Activated T-cell treated with anti-CD3 and anti-CD28 coated beads, Interleukin-2, amount 50 U/mL, for 4 hours (primary cell): ENCODE results near the gene FASN. TPM values are rescaled to one million over a fixed set of nuclear protein-coding genes. Genes with fewer than 3 reads are reported as not detected.

Experiments used
- ATAC-seq, 2 donors: fragments of 200-7000 bp; cut with Tn5 transposase; one replicate each; pipeline ENCODE4 v1.10.0; 2021
- DNase-seq: peaks from one replicate; pipeline ENCODE4 v3.0.0-alpha.2; 2020
- H3K27me3 Mint-ChIP-seq: one replicate; pipeline ENCODE4 v1.8.0; 2021; ENCODE audit warnings: low read depth, mixed read lengths
- H3K36me3 Mint-ChIP-seq: one replicate; pipeline ENCODE4 v1.8.0; 2022; ENCODE audit warnings: mixed read lengths; ENCODE audit not compliant: insufficient read depth
- H3K4me1 Mint-ChIP-seq: one replicate; pipeline ENCODE4 v1.8.0; 2021; ENCODE audit warnings: low read depth, mixed read lengths
- H3K4me3 Mint-ChIP-seq: one replicate; pipeline ENCODE4 v1.8.0; 2021; ENCODE audit warnings: mild to moderate bottlenecking, moderate library complexity, mixed read lengths
- H3K9me3 Mint-ChIP-seq: one replicate; pipeline ENCODE4 v1.8.0; 2021; ENCODE audit warnings: mixed read lengths
- total RNA-seq, 3 donors: library from RNA; stranded (reverse); gene quantifications; one replicate each; pipeline ENCODE4 v1.2.1, GENCODE V29; 2021

The FASN gene
- total RNA-seq, 3 donors from 2014 or later: 365 to 468 (median 403) TPM

DNA sequence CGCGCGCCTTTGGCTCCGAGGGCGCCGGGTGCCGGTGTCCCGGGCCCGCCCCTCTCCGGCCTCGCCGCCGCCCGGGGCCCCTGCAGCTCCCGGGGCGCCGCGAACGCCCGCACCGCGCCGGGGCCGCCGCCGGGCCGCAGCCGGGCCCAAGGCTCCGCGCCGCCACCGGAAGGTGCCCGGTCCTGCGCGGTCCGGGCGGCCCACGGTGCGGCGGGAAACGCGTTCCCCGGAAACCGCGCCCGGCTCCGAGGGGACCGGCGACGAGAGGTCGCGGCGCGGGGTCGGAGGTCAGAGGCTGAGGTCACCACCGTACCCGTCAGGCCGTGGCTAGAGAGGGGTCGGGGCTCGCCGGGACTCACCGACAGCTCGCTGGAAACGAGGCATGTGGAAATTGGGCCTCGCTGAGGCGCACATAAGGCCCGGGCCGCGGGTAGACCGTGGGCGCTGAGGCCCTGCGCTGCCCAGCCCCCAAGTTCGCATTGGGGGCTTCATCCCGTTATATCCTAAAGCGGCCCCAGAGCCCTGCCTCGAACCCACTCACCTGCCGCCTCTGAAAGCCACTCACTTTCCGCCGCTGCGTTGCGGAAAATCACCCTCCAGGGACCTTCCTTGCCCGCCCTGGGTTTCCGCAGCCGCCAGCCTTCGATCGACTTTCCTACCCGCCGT, 32.3 kb downstream of the FASN start, which contains the start of gene DUS1L:
Gene DUS1L, minus strand, starts transcription at position 167 of the 666 bp plus-strand sequence. CDS start 745 bp downstream, outside the sequence.
- H3K4me3 Mint-ChIP-seq: peak within 1 kb of the TSS; percentile 85
- peaks cover 13% of the 10 kb centered on the region for H3K4me1 Mint-ChIP-seq
- peak; percentile 70 for DNase-seq
- no peaks in the 10 kb centered on the region for H3K27me3 Mint-ChIP-seq
- peak; percentile 85 to 88 for ATAC-seq
- H3K36me3 Mint-ChIP-seq: no peaks in the 10 kb centered on the region
- H3K9me3 Mint-ChIP-seq: no peaks in the 10 kb centered on the region

DNA sequence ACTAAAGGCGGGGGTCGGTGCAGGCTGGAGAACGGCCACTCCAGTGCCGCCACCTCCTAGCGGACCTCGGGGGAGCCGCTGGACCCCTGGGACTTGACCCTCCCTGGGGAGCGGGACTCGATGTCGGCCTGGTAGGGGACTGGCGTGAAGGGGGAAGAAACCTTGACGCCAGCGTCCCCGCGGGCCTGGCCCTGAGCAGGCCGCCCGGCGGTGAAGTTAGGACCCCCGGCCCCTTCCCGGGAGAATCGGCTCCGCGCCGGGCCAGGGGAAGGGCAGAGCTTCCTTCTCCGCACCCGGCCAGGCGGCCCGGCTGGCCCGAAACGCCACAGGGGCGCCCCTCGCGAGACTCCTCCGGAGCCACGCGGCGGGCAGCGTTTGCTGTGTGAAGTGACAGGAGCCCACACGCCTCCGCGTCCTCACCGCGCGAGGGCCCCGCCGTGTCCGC, 32.8 kb downstream of the FASN start:
- Mint-ChIP-seq H3K9me3 (no peaks in the 10 kb centered on the region), H3K4me3 (peak overlapping the region; percentile 80), H3K36me3 (peaks cover 1% of the 10 kb centered on the region), H3K27me3 (no peaks in the 10 kb centered on the region), H3K4me1 (peaks cover 13% of the 10 kb centered on the region)
- DNase-seq: peak; percentile 37
- peak; percentile 65 to 69 for ATAC-seq

DNA sequence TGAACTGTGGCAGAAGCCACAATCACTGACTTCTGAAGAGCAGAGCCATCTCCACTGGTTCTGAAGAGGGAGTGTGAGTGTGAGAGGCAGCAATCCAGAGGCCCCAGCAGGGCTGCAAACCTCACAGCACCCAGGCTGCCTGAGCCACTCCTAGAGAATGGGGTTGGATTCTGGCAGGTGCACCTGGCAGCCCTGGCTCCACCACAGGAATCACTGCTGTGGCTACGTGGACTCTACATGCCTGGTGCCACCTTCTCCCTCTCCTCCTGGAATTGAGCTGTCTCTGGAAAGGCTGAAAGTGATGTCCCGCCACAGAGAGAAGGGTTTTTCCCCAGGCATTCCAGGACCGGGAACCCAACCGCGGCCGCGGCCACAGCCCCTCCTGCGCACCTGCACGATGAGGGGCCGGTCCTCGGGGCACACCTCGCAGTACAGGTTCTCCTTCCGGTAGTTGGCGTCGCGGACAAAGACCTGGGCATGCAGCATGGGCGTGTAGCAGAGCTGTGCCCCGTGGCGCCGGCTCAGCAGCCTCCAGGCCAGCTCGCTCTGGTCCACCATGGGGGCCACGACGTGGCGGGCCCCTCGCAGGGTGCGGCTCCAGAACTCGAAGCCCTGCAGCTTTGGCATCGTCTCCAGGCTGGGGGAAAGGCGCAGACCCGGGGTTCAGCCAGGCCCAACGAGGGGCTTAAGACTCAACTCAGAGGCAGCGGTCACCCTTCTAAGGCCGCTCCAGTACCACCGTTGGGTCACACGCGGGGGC, 33.4 kb downstream of the FASN start:
- Mint-ChIP-seq H3K36me3 (peaks cover 4% of the 10 kb centered on the region), H3K9me3 (no peaks in the 10 kb centered on the region), H3K4me3 (peak overlapping the region; percentile 80), H3K27me3 (no peaks in the 10 kb centered on the region), H3K4me1 (peaks cover 13% of the 10 kb centered on the region)
- no peak for DNase-seq
- ATAC-seq: no peak

DNA sequence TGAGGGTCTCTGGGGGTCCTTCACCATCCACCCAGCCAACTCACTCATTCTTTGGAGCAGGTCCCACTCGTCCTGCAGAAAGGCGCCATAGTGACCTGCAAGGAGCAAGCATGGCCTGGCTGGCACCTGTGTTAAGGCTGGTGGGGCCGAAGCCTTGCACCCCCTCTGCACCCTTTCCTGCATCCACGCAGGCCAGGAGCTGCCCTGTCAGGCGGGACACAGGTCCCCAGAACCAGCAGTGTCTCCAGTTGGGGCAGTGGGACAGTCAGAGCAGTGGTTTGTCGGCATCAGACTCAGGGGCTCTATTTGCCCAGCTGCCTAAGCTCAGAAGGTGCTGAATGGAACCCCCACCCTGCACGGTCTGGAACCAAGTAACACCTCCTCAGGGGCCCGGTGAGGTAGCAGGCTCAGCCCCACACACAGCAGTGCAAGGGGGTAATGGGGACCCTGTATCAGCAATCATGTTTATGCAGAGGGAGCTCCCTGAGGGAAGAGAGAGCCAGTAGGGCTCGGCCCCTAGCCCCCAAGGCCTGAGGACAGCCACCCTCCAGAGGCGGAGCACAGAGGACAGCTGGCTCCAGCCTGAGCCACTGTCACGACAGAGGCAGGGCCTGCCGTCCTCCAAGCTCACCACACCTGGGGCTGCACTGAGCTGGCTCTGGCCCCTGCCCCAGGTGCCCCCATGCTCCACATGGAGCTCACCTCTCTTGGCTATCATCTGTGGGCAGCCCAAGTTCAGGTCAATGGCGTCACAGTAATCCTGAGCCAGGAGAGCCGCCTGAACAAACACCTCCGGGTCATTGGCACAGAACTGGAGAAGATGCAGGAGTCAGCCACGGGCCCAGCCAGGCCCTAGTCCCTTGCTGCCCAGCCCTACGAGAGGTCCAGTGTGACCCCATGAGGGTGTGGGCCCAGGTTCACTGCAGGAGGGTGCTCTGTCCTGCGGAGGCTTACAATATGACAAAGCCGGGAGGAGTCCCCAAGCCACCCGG, 34.3 kb downstream of the FASN start:
- no peaks in the 10 kb centered on the region for H3K9me3 Mint-ChIP-seq
- peak overlapping the region; percentile 80 for H3K4me3 Mint-ChIP-seq
- no peak for DNase-seq
- no peak for ATAC-seq
- peaks cover 4% of the 10 kb centered on the region for H3K36me3 Mint-ChIP-seq
- no peaks in the 10 kb centered on the region for H3K27me3 Mint-ChIP-seq
- H3K4me1 Mint-ChIP-seq: peaks cover 13% of the 10 kb centered on the region

DNA sequence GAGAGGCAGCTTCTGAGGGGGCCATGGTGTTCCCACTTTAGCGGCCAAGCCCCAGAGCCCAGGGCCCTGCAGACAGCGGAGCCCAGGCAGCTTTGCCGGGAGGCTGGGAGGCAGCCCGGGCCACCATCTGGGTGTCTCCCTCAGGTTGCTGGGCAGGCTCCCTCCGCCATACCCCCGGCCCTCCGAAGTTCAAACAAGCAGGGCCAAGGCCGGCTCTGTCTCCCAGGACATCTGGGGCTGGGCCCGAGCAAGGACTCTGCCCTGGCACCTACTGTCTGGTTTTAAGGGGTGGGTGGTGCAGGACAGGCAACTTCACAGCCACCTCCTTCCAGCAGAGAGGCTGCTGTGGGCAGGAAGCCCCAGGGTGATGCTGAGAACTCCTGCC, 35.1 kb downstream of the FASN start:
- Mint-ChIP-seq H3K4me3 (no peak overlapping the region), H3K27me3 (no peaks in the 10 kb centered on the region), H3K4me1 (peaks cover 13% of the 10 kb centered on the region), H3K36me3 (peaks cover 4% of the 10 kb centered on the region), H3K9me3 (no peaks in the 10 kb centered on the region)
- no peak for DNase-seq
- ATAC-seq: no peak

DNA sequence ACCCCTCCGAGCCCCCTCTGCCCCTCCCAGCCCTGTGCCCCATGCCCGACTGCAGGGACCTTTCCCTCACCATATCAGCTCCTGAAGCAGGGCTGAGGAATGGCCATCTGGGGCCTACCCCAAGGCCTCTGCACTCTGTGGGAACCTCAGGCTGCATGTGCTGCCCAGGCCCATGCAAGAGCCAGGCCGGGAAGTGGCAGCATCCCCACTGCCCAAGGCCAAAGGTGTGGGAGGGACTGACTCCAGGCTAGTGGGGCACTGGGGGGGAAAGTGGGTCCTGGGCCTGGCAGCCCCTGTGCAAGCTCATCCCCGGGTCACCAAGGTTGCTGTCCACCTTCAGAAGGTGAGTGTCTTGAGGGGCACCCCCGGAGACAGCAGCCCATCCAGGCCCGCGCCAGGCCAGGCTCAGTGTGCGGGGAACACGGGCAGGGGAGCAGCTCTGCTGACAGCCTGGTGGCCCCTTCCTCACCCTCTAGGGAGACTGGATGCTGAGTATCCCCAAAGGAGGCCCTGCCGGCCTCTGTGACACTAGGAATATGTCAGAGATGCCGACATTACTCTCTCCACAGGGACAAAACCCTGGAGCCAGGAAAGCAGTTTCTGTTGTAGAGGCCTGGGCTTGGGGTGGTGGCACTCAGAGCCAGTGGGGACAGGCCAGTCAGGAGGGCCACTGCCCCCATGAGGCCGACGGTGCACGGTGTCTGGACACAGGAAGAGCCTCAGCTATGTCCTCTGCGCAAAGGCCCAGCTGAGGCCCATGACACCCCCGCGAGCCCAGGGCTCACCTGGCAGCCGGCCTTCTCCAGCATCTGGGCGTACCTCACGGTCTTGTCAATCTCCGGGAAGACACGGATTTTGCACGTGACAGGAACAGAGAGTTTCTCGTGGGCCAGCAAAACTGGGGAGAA, 35.7 kb downstream of the FASN start:
- H3K27me3 Mint-ChIP-seq: no peaks in the 10 kb centered on the region
- no peak for DNase-seq
- peaks cover 13% of the 10 kb centered on the region for H3K4me1 Mint-ChIP-seq
- peaks cover 7% of the 10 kb centered on the region for H3K36me3 Mint-ChIP-seq
- H3K9me3 Mint-ChIP-seq: no peaks in the 10 kb centered on the region
- no peak overlapping the region for H3K4me3 Mint-ChIP-seq
- ATAC-seq: no peak

DNA sequence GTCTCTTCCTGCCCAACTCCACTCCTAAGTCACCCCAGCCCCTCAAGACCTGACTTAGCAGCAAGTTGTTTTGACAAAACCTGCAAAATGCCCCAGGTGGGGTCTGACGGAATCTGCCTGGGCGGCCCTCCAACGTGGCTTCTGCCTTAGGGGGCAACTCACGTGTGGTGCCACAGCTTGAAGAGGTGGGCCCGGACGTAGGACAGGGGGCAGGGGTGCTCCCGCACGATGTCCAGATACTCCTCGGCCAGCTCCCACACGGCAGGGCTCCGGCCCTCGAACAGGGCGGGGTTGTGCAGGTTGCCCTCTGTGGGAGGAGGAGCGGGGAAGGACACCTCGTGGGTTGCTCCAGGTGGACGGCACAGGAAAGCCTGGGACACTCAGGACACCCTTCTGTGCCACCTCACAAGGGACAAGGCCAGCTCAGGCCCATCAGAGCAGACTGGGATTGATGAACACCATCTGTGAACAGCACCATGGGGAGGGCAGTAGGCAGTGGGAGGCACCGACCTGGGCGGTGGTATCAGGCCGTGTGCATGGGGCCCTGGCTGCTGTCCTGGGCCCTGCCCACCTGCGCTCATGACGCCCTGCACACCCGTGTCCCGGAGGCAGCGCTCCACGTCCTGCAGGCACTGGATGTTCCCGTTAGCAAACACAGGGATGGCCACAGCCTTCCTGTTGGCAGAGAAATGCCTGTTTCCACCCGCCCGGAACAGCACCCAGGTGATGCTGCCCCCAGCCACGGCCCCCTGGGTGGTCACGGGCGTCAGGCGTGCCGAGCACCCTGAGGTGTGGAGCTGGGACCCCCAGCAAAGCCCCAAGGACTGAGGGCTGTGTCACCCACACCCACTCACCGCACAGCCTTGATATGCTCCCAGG, 36.8 kb downstream of the FASN start:
- H3K9me3 Mint-ChIP-seq: no peaks in the 10 kb centered on the region
- ATAC-seq (no peak), DNase-seq (no peak)
- H3K4me1 Mint-ChIP-seq: peaks cover 10% of the 10 kb centered on the region
- H3K4me3 Mint-ChIP-seq: no peak overlapping the region
- H3K27me3 Mint-ChIP-seq: no peaks in the 10 kb centered on the region
- peaks cover 7% of the 10 kb centered on the region for H3K36me3 Mint-ChIP-seq

DNA sequence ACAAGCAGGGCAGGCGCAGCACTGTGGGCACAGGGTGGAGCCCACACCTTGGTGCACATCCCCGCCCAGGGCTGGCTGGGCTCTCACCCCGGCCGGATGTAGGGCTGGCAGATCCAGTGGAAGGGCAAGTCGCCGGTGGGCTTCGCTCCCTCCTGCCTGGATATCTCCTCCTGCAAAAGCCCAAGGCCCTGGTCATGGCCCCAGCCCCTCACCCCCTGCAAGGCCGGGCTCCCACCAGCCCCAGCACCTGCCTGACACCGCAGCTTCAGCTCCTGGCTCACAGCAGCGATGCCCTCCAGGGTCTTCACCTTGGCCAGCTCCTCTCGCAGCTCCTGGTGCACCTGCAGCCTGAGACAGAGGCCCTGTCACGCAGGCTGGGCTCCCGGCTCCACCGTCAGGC, 37.4 kb downstream of the FASN start:
- no peaks in the 10 kb centered on the region for H3K9me3 Mint-ChIP-seq
- DNase-seq (no peak), ATAC-seq (no peak)
- H3K4me1 Mint-ChIP-seq: peaks cover 7% of the 10 kb centered on the region
- no peaks in the 10 kb centered on the region for H3K27me3 Mint-ChIP-seq
- no peak overlapping the region for H3K4me3 Mint-ChIP-seq
- peaks cover 7% of the 10 kb centered on the region for H3K36me3 Mint-ChIP-seq

DNA sequence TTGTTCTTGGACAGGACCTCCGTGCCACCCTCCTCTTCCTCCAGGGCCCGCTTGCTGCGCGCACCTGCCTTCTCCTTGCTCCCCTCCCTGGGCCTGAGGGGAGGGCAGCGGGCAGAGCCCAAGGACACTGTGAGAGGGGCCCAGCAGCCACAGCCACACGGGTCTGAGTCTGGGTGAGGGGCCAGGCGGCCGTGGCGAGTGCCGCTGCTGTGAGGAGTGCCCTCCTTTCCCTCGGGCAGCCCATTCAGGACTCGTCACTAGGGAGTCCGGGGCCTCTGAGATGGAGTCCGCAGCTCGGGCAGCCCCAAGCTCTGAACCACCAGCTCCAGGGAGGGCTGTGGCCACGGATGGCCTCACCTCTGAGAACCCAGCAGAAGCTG, 38.0 kb downstream of the FASN start:
- Mint-ChIP-seq H3K36me3 (peaks cover 7% of the 10 kb centered on the region), H3K9me3 (no peaks in the 10 kb centered on the region), H3K27me3 (no peaks in the 10 kb centered on the region), H3K4me3 (no peak overlapping the region), H3K4me1 (peaks cover 7% of the 10 kb centered on the region)
- ATAC-seq (no peak), DNase-seq (no peak)

DNA sequence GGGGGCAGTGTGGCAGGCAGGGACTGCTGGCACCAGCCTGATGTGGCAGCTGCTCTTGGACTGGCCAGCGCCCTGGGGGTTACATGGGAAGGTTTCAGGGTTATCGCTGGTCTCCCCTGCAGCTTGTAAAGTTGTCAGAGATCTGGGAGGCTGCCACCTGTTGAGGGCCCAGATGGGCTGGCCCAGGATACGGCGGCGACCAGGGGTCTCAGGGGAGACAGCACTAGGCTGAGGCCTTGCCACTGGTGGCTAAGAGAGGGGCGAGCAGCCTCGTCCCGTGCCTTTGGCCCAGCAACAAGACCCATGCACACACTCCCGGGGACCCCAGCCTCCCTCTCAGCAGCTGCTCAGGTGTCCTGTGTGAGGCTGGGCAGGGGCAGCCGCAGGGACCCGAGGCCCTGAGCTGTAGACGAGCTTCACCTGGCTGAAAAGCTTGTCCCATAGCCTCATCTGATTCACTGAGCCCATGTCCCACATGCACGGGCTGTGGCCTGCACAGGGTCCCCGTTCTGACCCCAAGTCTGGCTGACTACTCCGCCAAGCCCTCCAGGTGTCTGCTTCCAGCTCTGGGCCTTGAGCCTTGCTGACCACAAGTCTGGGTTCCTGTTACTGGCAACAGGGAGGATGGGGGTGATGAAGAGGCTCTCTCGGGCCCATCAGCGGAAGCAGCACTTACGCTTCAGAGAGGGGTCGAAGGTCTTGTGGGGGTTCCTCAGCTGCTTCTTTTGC, 38.6 kb downstream of the FASN start:
- Mint-ChIP-seq H3K4me1 (peaks cover 5% of the 10 kb centered on the region), H3K9me3 (no peaks in the 10 kb centered on the region), H3K4me3 (no peak overlapping the region), H3K27me3 (no peaks in the 10 kb centered on the region), H3K36me3 (peaks cover 7% of the 10 kb centered on the region)
- ATAC-seq: no peak
- DNase-seq: no peak

DNA sequence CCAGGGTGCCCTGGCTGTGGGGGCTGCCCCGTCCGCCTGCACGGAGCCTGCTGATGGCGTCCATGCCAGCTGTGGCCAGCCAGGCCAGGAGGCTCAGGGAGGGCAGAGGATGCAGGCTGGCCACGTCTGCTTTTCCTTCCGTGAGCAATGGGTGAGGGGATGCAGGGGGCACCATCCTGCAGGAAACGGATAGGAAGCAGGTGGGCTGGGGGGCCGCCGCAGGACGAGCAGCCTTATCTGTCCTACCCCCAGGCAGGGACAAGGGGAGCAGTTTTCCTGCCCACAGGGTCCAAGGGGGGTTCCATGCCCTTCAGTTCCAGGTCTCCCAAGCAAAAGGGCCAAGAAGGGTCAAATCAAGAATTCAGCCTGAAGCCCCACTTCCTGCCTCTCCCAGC, 39.2 kb downstream of the FASN start:
- ATAC-seq (no peak), DNase-seq (no peak)
- H3K4me3 Mint-ChIP-seq: no peak overlapping the region
- H3K9me3 Mint-ChIP-seq: no peaks in the 10 kb centered on the region
- no peaks in the 10 kb centered on the region for H3K4me1 Mint-ChIP-seq
- no peaks in the 10 kb centered on the region for H3K27me3 Mint-ChIP-seq
- H3K36me3 Mint-ChIP-seq: peaks cover 7% of the 10 kb centered on the region

DNA sequence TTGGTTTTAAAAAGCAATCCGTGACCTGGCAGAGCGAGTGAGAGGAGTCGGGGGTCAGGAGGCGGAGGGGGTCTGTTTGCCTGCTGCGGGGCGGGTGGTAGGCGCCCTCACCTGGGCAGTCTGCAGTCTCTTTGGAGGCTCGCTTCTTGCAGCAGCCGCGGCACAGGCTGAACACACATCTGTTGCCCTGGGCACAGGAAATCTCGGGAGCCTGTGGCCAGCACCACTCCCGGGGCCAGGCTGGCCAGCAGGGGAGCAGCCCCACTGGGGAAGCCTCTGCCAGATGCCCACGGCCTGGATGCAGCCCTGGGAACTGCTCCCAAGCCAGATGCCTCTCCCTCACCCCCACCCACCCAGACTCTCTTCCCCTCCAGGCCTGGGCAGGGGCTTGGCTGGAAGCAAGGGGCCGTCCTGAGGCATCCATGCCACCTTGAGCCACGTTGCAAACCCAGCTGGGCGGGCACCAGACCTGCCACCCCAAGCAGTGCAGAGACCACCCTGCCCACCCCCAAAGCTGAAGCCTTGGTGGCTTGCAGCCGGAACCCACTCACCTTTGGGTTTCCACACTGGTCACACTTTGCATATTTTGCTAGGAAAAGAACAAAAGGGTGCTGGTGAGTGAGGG, 39.7 kb downstream of the FASN start:
- H3K9me3 Mint-ChIP-seq: no peaks in the 10 kb centered on the region
- peaks cover 7% of the 10 kb centered on the region for H3K36me3 Mint-ChIP-seq
- no peak for ATAC-seq
- no peak overlapping the region for H3K4me3 Mint-ChIP-seq
- no peak for DNase-seq
- H3K27me3 Mint-ChIP-seq: no peaks in the 10 kb centered on the region
- H3K4me1 Mint-ChIP-seq: peaks cover 2% of the 10 kb centered on the region
